Panc1 (cell line): ENCODE measurements around the gene AGGF1. TPM values are rescaled to one million over a fixed set of nuclear protein-coding genes. Genes with fewer than 3 reads are reported as not detected.

Source experiments
- ATAC-seq: fragments of 200-7000 bp; cut with Tn5 transposase; 2 replicates; pipeline ENCODE4 v1.9.1; 2020; ENCODE audit warnings: mild to moderate bottlenecking, moderate library complexity
- BruUV-seq: library from RNA; stranded (reverse); fragments of 400-500 nt; replicated peaks from 2 replicates; lab custom pipeline; 2021; lab: Mats Ljungman, UMichigan
- CTCF ChIA-PET: fragments of 300-600 bp; sonication (Branson Sonifier 250); formaldehyde crosslinking; loops from one replicate; lab custom pipeline; 2022; ENCODE audit warnings: antibody characterized with exemption; lab: Charles Lee
- POLR2A ChIA-PET: fragments of 300-600 bp; sonication (Branson Sonifier 250); formaldehyde crosslinking; loops from one replicate; lab custom pipeline; 2022; ENCODE audit warnings: antibody characterized with exemption; lab: Charles Lee
- DNase-seq: peaks from one replicate; pipeline ENCODE4 v3.0.0-alpha.2; 2010; ENCODE audit warnings: low read depth, low spot score
- H3K27ac ChIP-seq: 2 replicates; pipeline ENCODE4 v1.5.1; 2011; ENCODE audit warnings: mild to moderate bottlenecking, low read length, inconsistent platforms
- H3K27me3 ChIP-seq: fragments of 200-500 bp; sonication (Bioruptor generic); 2 replicates; pipeline ENCODE4 v1.6.0; 2014; ENCODE audit warnings: low read length, inconsistent platforms; ENCODE audit not compliant: control insufficient read depth, insufficient read depth
- H3K36me3 ChIP-seq: fragments of 200-500 bp; sonication (Bioruptor generic); 2 replicates; pipeline ENCODE4 v1.5.1; 2014; ENCODE audit warnings: inconsistent platforms, mild to moderate bottlenecking, low read length, moderate library complexity; ENCODE audit not compliant: control insufficient read depth, insufficient read depth
- H3K4me1 ChIP-seq: 2 replicates; pipeline ENCODE4 v1.5.1; 2011; ENCODE audit warnings: inconsistent platforms, mild to moderate bottlenecking, low read length, moderate library complexity; ENCODE audit not compliant: control insufficient read depth, insufficient read depth
- H3K4me3 ChIP-seq, 2 experiments: 2 replicates each; pipeline ENCODE4 v1.5.1; 2011 to 2012; ENCODE audit warnings: low read depth in 2 of 2, low read length in 2 of 2, mild to moderate bottlenecking in 2 of 2, inconsistent platforms in 1 of 2, moderate library complexity in 1 of 2
- H3K9me3 ChIP-seq: fragments of 200-500 bp; sonication (Bioruptor generic); 2 replicates; pipeline ENCODE4 v1.5.1; 2014; ENCODE audit warnings: low read depth, mild to moderate bottlenecking, inconsistent platforms, low read length, moderate library complexity; ENCODE audit not compliant: control insufficient read depth, insufficient read depth
- CTCF ChIP-seq: fragments of 450-650 bp; IDR thresholded peaks from 2 replicates; pipeline ENCODE4 v1.5.1; 2017; ENCODE audit warnings: mild to moderate bottlenecking
- POLR2AphosphoS5 ChIP-seq: IDR thresholded peaks from 2 replicates; pipeline ENCODE4 v1.6.1; 2012; ENCODE audit warnings: mild to moderate bottlenecking, low read depth, low read length, moderate library complexity
- SIN3A ChIP-seq: IDR thresholded peaks from 2 replicates; pipeline ENCODE4 v1.6.1; 2012; ENCODE audit warnings: low read depth, mild to moderate bottlenecking, low read length, moderate library complexity, borderline replicate concordance; ENCODE audit not compliant: insufficient read depth
- TCF7L2 ChIP-seq: IDR thresholded peaks from 2 replicates; pipeline ENCODE4 v1.6.1; 2011; ENCODE audit warnings: mild to moderate bottlenecking, low read depth, low read length, inconsistent platforms
- in situ Hi-C: cut with HindIII; loops from 2 replicates; pipeline ENCODE4 v1.10.0; 2016; ENCODE audit warnings: low sequenced_read_pairs, low pct_unique_long_range_greater_than_20kb
- intact Hi-C: fragments of 100-400 bp; cut with micrococcal nuclease; formaldehyde crosslinking; loops from one replicate; pipeline ENCODE4 v1.10.0; 2022; ENCODE audit not compliant: unreplicated experiment
- total RNA-seq: library from RNA; stranded (reverse); gene quantifications from one replicate; pipeline ENCODE4 v1.2.1, GENCODE V29; 2021; ENCODE audit not compliant: unreplicated experiment
- TF ChIP-seq, protein P1 (sequence below), 2 experiments: IDR thresholded peaks; 2 replicates each; pipeline ENCODE4 v1.6.1; 2011 to 2012; ENCODE audit warnings: low read depth in 2 of 2, control low read depth in 1 of 2, low read length in 1 of 2, mild to moderate bottlenecking in 1 of 2, moderate library complexity in 1 of 2; ENCODE audit not compliant: insufficient read depth in 1 of 2

Gene AGGF1
- total RNA-seq, 1 experiment from 2014 or later, result 23.1 TPM

DNA sequence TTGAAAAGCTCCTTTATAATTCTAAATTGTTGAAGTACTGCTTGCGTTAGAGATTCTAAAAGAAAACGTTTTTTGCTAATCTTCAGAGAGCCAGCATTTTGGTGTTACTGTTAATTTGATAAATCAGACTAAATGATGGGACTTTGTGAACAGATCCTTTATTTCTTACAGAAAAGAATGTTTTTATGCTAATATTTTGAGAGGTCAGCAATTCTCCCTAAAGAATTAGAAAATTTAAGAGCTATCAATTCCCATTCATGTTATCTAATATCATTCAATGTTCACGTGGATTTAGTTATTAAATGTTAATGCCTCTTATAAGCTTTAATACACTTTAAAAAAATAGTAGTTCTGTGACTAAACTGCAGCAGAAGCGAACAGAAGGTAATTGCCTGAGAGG is 2.4 kb downstream of the AGGF1 start:
- intact Hi-C loops, result no loop called here
- TF ChIP-seq CTCF (no peak), SIN3A (no peak), POLR2AphosphoS5 (no peak), TCF7L2 (no peak)
- TF ChIP-seq, protein P1, sequence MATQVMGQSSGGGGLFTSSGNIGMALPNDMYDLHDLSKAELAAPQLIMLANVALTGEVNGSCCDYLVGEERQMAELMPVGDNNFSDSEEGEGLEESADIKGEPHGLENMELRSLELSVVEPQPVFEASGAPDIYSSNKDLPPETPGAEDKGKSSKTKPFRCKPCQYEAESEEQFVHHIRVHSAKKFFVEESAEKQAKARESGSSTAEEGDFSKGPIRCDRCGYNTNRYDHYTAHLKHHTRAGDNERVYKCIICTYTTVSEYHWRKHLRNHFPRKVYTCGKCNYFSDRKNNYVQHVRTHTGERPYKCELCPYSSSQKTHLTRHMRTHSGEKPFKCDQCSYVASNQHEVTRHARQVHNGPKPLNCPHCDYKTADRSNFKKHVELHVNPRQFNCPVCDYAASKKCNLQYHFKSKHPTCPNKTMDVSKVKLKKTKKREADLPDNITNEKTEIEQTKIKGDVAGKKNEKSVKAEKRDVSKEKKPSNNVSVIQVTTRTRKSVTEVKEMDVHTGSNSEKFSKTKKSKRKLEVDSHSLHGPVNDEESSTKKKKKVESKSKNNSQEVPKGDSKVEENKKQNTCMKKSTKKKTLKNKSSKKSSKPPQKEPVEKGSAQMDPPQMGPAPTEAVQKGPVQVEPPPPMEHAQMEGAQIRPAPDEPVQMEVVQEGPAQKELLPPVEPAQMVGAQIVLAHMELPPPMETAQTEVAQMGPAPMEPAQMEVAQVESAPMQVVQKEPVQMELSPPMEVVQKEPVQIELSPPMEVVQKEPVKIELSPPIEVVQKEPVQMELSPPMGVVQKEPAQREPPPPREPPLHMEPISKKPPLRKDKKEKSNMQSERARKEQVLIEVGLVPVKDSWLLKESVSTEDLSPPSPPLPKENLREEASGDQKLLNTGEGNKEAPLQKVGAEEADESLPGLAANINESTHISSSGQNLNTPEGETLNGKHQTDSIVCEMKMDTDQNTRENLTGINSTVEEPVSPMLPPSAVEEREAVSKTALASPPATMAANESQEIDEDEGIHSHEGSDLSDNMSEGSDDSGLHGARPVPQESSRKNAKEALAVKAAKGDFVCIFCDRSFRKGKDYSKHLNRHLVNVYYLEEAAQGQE (IDR thresholded peaks at IDR 0.05; ENCODE audit: insufficient read depth in 1 of 2, low read depth in 2 of 2, low read length in 1 of 2), result no peak
- in situ Hi-C loops, result no loop called here
- no TSS peak for BruUV-seq
- Histone ChIP-seq H3K36me3 (peaks cover 11% of the 10 kb centered on the region), H3K9me3 (peaks cover 18% of the 10 kb centered on the region; the same call in 1 of the 2 replicates), H3K4me1 (peaks cover 8% of the 10 kb centered on the region), H3K4me3 (no peak overlapping the region), H3K27me3 (no peaks in the 10 kb centered on the region), H3K27ac (no peak overlapping the region)
- ATAC-seq, result no peak
- ChIA-PET CTCF (no interaction called here), POLR2A (no interaction called here)
- DNase-seq, result no peak

DNA sequence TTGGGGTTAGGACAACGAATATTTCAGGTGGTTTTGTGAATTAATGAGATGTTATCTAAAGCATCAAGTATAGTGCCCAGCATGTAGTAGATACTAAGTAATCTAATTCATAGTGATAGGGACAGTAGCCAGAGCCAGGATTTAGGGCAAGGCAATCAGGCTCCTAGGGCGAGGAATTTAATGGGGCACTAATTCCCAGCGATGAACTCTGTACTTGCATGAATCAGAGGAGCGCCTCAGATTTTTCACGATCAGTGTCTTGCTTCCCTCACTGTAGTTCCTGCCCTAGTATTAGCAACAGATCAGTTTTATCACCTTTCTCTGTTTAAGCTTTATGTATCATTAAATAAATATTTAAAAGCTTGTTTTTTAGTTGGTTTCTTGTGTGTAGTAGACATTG is 3.1 kb downstream of the AGGF1 start:
- Histone ChIP-seq H3K4me3 (no peak overlapping the region), H3K4me1 (peaks cover 8% of the 10 kb centered on the region), H3K27ac (no peak overlapping the region), H3K36me3 (peaks cover 18% of the 10 kb centered on the region), H3K9me3 (peaks cover 17% of the 10 kb centered on the region; the same call in 1 of the 2 replicates), H3K27me3 (no peaks in the 10 kb centered on the region)
- no peak for DNase-seq
- ATAC-seq, result no peak
- intact Hi-C loops, result no loop called here
- TF ChIP-seq SIN3A, result no peak
- TF ChIP-seq TCF7L2, result no peak
- TF ChIP-seq, protein P1 (IDR thresholded peaks at IDR 0.05; ENCODE audit: insufficient read depth in 1 of 2, low read depth in 2 of 2, low read length in 1 of 2), result no peak
- TF ChIP-seq CTCF, result no peak
- TF ChIP-seq POLR2AphosphoS5, result no peak
- POLR2A ChIA-PET, result no interaction called here
- BruUV-seq, result no TSS peak
- in situ Hi-C loops, result no loop called here
- CTCF ChIA-PET, result no interaction called here
